ENCODE data around the gene TFAM. TPM values are rescaled to one million over a fixed set of nuclear protein-coding genes. Genes with fewer than 3 reads are reported as not detected.

The TFAM gene
- total and polyA plus RNA-seq, 11 donors: 4.6 to 33.8 (median 19.5) TPM

- no peaks in the 10 kb centered on the region for H3K9me3 ChIP-seq
- no peaks in the 10 kb centered on the region for H3K27me3 ChIP-seq
- ATAC-seq (peak in 2 of 4 donors; percentile 42 to 54), DNase-seq (no peak)
- H3K4me3 ChIP-seq: peak overlapping the region in 2 of 12 donors; percentile 5 to 6
- TF ChIP-seq CTCF (IDR thresholded peaks at IDR 0.05) (no peak), POLR2A (IDR thresholded peaks at IDR 0.05) (no peak)
- WGBS, 4 donors: 55 to 70% (median 59%) methylated on average over 1 of the region's 1 CpG
- peaks cover 0 to 3% (median 0%) of the 10 kb centered on the region in 9 donors for H3K36me3 ChIP-seq
- intact Hi-C loops (cut with DNase I): no loop called here
- peak overlapping the region in 6 of 12 donors; percentile 16 to 42 (median 21) for H3K27ac ChIP-seq
- peaks cover 0 to 55% (median 25%) of the 10 kb centered on the region in 12 donors for H3K4me1 ChIP-seq
Observed at GRCh38 chr10:58341947-58342346, 43.3 kb upstream of the TFAM start.

GRCh38 chr10:58347967-58348366 lies 37.2 kb upstream of the TFAM start:
- WGBS, 4 donors: 38 to 52% (median 45%) methylated on average over 1 of the region's 1 CpG

GRCh38 chr10:58348571-58349033 lies 36.6 kb upstream of the TFAM start:
- 86 to 91% (median 88%) methylated on average over 2 of the region's 2 CpGs for WGBS, 4 donors
- no peak for DNase-seq
- no peak for TF ChIP-seq POLR2A (IDR thresholded peaks at IDR 0.05)
- Histone ChIP-seq H3K27me3 (no peaks in the 10 kb centered on the region), H3K4me3 (no peak overlapping the region), H3K27ac (peak overlapping the region in 1 of 12 donors; percentile 66), H3K36me3 (peaks cover 0 to 3% (median 0%) of the 10 kb centered on the region in 9 donors), H3K9me3 (no peaks in the 10 kb centered on the region), H3K4me1 (peaks cover 0 to 66% (median 32%) of the 10 kb centered on the region in 12 donors)
- no peak for ATAC-seq
- intact Hi-C loops (cut with DNase I): no loop called here

More at GRCh38 chr10:58347967-58348366, 37.2 kb upstream of the TFAM start:
- H3K9me3 ChIP-seq: no peaks in the 10 kb centered on the region
- DNase-seq (no peak), ATAC-seq (no peak)
- H3K27ac ChIP-seq: peak overlapping the region in 1 of 12 donors; percentile 66
- no peak for TF ChIP-seq POLR2A (IDR thresholded peaks at IDR 0.05)
- TF ChIP-seq CTCF (IDR thresholded peaks at IDR 0.05): no peak
- intact Hi-C loops (cut with DNase I): no loop called here
- H3K4me3 ChIP-seq: no peak overlapping the region
- H3K27me3 ChIP-seq: no peaks in the 10 kb centered on the region
- H3K4me1 ChIP-seq: peaks cover 0 to 59% (median 28%) of the 10 kb centered on the region in 12 donors
- peaks cover 0 to 3% (median 0%) of the 10 kb centered on the region in 9 donors for H3K36me3 ChIP-seq

GRCh38 chr10:58350023-58350422 lies 35.2 kb upstream of the TFAM start:
- intact Hi-C loops (cut with DNase I): no loop called here
- Histone ChIP-seq H3K27me3 (no peaks in the 10 kb centered on the region), H3K9me3 (no peaks in the 10 kb centered on the region), H3K4me1 (peaks cover 0 to 67% (median 30%) of the 10 kb centered on the region in 12 donors), H3K4me3 (no peak overlapping the region), H3K27ac (peak overlapping the region in 1 of 12 donors; percentile 53), H3K36me3 (peaks cover 0 to 3% (median 0%) of the 10 kb centered on the region in 9 donors)
- ATAC-seq (no peak), DNase-seq (no peak)
- TF ChIP-seq POLR2A (IDR thresholded peaks at IDR 0.05) (no peak), CTCF (IDR thresholded peaks at IDR 0.05) (no peak)
- WGBS, 4 donors: 69 to 78% (median 71%) methylated on average over 2 of the region's 2 CpGs
